Ovary (tissue), 3 donors: ENCODE results near the gene CCDC137.

ENCODE experiments used
- POLR2A ChIP-seq: fragments of 450-650 bp; IDR thresholded peaks from one replicate; pipeline ENCODE4 v1.6.1; 2017; ENCODE audit warnings: antibody characterized with exemption, mild to moderate bottlenecking, moderate library complexity
- TF ChIP-seq, protein P1 (sequence below), 3 donors: fragments of 450-650 bp in 2 of 3; fragments of 200-600 bp in 1 of 3; IDR thresholded peaks; one replicate each; pipeline versions ENCODE4 v1.5.1 to v1.8.0; 2016 to 2022; ENCODE audit warnings: antibody characterized with exemption in 3 of 3, mild to moderate bottlenecking in 1 of 3
- donor health status: DM: no; HTN: no; CAD: no.

DNA sequence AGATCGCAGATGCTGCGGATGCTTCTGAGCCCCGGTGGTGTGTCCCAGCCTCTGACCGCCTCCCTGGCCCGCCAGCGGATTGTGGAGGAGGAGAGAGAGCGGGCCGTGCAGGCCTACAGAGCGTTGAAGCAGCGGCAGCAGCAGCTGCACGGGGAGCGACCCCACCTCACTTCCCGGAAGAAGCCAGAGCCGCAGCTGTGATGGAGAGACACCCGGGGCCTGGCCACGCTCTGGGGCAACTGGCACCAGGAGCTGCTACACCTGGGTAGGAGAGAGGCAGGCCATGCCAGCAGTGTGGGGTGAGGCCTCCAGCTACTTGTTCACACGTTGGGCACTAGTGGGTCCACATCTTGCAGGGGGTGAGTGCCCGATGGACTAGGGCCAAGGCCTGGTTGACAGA, 6.0 kb downstream of the CCDC137 start:
- TF ChIP-seq, protein P1, sequence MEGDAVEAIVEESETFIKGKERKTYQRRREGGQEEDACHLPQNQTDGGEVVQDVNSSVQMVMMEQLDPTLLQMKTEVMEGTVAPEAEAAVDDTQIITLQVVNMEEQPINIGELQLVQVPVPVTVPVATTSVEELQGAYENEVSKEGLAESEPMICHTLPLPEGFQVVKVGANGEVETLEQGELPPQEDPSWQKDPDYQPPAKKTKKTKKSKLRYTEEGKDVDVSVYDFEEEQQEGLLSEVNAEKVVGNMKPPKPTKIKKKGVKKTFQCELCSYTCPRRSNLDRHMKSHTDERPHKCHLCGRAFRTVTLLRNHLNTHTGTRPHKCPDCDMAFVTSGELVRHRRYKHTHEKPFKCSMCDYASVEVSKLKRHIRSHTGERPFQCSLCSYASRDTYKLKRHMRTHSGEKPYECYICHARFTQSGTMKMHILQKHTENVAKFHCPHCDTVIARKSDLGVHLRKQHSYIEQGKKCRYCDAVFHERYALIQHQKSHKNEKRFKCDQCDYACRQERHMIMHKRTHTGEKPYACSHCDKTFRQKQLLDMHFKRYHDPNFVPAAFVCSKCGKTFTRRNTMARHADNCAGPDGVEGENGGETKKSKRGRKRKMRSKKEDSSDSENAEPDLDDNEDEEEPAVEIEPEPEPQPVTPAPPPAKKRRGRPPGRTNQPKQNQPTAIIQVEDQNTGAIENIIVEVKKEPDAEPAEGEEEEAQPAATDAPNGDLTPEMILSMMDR (IDR thresholded peaks at IDR 0.05): no peak
- no peak for TF ChIP-seq POLR2A
